T1000 (cell line): ENCODE measurements around the gene ZNF366.

Source experiments
- DNase-seq: peaks from one replicate; lab custom pipeline; 2025; ENCODE audit warnings: mixed read lengths; lab: John Stamatoyannopoulos, UW

ZNF366 gene

DNA sequence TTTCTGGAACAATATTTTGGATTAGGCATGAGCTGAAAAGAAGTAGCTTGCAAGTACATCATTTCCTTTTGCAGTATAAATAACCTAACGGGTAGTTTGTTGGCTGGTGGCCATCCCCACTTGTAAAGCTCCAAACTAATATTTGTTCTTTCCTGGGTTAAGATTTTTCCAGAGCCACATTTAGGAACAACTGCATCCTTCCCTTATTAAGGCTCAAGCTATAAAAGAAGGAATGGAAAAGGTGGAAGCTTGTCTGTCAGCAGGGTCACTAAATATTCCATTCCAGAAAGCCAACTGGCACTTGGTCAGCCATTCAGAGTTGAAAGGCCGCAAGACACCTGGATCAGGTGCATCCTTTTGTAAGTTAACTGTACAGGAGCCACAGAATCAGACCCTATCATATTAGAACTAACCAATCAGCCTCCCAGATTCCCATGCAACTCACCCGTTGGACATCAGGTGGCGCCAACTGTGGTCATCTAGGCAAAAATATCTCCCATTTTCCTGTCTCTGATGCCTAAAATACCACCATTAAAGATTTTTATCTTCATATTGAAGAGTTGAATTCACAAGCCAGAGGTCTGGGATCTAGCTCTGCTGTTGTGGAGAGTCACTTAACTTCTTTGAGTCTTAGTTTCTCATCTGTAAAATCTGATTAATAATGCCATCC lies 104.1 kb downstream of the ZNF366 start:
- DNase-seq, result no peak

DNA sequence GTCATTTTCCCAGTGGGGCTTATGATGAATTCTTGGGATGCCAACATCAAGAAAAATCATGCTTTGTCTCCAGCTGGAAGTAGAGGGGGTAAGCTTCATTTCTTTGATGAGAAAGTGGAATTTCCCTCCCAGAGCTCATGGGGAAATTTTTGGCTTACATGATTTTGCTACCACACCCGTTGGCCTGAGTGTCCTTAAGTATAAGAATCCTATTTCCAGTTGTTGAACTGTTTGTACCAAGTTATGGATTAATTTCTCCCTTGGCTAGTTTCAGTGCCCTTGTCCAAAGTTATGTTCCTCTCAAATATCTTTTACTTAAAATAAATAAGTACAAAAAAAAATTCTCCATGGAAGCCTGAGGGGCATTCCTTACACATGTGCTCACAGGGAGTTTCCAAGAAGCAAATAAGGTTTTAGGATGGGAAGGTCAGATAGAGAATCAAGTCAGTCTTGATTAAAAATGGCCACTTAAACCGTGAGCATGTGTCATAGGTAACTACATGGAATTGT lies 104.8 kb downstream of the ZNF366 start:
- peak; percentile 33 for DNase-seq

DNA sequence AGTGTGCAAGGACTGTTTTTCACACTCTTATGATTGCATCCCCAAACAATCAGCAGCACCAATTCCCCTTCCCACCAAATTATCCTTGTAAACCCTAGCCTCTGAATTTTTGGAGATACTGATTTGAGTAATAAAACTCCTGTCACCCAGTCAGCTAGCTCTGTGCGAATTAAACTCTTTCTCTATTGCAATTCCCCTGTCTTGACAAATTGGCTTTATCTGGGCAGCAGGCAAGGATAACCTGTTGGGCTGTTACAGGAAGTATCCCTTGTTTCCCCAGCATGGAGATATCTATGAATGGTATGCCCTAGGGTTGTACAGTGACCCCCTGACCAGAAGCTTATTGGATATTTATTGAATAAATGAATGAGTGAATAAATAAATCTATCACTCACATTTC lies 106.3 kb downstream of the ZNF366 start:
- no peak for DNase-seq

GRCh38 chr5:72397836-72398235 lies 109.4 kb downstream of the ZNF366 start:
- DNase-seq, result no peak

GRCh38 chr5:72394688-72395087 lies 112.5 kb downstream of the ZNF366 start:
- no peak for DNase-seq

DNA sequence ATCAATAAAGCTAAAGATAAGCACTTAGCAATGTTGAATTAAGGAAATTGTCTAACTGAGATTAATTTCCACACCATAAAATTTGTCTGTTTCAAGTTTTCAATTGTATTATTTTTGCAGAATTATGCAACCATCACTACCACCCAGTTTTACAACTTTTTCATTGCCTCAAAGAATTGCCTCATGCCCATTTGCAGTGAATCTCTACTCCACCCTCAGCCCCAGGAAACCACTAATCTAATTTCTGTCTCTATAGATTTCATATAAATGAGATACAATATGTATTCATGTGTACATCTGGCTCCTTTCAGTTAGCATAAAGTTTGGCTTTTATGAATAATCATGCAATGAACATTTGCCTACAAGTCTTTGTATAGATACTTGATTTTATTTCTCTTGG lies 114.2 kb downstream of the ZNF366 start:
- no peak for DNase-seq
